ENCODE data around the gene EYA3.
A peak's percentile ranks its signal among the peaks of the same experiment; 100 is the strongest.

EYA3 gene

DNA sequence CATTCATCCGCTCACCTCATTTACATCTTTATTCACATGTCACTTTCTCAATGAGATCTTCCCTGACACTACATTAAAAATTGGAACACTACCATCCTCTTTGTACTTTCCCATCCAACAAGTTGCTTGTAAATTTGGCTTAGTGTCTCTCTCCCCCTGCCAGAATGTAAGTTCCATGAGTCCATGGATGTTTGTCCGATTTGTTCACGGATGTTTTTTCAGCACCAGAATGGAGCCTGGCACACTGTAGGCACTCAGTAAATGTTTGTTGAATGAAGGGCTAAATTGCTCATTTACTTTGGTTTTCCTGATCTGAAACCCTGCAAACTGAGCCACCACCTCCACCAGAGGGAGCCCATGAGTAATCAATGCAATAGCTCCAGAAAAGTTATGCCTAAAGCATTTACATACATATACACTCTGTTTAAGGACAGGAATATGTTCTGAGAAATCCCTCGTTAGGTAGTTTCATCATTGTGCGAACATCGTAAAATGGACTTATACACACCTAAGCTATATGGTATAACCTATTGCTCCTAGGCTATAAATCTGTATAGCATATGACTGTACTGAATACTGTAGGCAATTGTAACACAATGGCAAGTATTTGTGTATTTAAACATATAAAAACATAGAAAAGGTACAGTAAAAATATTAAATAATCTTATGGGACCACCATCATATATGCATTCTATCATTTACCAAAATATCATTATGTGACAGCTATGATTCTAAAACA, 2.8 kb upstream of the EYA3 start:
- peaks cover 6% of the 10 kb centered on the region for H3K27me3 ChIP-seq (ENCODE audit: insufficient read depth, low read length, poor library complexity)
- H3K9me3 ChIP-seq (ENCODE audit: insufficient read depth, low read length, severe bottlenecking): no peaks in the 10 kb centered on the region
- H3K4me2 ChIP-seq (ENCODE audit: insufficient read depth, low read length): no peak overlapping the region
- DNase-seq (peak; percentile 77), ATAC-seq (ENCODE audit: insufficient read depth, low read depth) (0 out of 3 replicates have a peak, but pooled peaks have one; percentile 18)
- no peak overlapping the region for H3K27ac ChIP-seq (ENCODE audit: low read length)
- peaks cover 22% of the 10 kb centered on the region for H3K4me1 ChIP-seq (ENCODE audit: insufficient read depth, low read length)
- peaks cover 22% of the 10 kb centered on the region for H3K79me2 ChIP-seq (ENCODE audit: insufficient read depth, low read length)
- TF ChIP-seq, protein P1, sequence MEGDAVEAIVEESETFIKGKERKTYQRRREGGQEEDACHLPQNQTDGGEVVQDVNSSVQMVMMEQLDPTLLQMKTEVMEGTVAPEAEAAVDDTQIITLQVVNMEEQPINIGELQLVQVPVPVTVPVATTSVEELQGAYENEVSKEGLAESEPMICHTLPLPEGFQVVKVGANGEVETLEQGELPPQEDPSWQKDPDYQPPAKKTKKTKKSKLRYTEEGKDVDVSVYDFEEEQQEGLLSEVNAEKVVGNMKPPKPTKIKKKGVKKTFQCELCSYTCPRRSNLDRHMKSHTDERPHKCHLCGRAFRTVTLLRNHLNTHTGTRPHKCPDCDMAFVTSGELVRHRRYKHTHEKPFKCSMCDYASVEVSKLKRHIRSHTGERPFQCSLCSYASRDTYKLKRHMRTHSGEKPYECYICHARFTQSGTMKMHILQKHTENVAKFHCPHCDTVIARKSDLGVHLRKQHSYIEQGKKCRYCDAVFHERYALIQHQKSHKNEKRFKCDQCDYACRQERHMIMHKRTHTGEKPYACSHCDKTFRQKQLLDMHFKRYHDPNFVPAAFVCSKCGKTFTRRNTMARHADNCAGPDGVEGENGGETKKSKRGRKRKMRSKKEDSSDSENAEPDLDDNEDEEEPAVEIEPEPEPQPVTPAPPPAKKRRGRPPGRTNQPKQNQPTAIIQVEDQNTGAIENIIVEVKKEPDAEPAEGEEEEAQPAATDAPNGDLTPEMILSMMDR (IDR thresholded peaks at IDR 0.05; ENCODE audit: borderline replicate concordance, extremely low read depth, low read length, poor library complexity, severe bottlenecking): peak; percentile 95
- TF ChIP-seq EZH2 (IDR thresholded peaks at IDR 0.05; ENCODE audit: borderline replicate concordance, low read depth, low read length, severe bottlenecking): no peak
- no peak overlapping the region for H3K4me3 ChIP-seq (ENCODE audit: low read depth in 1 of 2, low read length in 2 of 2)
- H2AFZ ChIP-seq (ENCODE audit: low read depth, low read length): peak overlapping the region; percentile 58; the same call in 1 of the 2 replicates
- H3K36me3 ChIP-seq (ENCODE audit: insufficient read depth, low read length): no peaks in the 10 kb centered on the region
- peaks cover 3% of the 10 kb centered on the region; the same call in 1 of the 2 replicates for H4K20me1 ChIP-seq (ENCODE audit: insufficient read depth, low read length)
- no peak overlapping the region for H3K9ac ChIP-seq (ENCODE audit: low read depth, low read length)

DNA sequence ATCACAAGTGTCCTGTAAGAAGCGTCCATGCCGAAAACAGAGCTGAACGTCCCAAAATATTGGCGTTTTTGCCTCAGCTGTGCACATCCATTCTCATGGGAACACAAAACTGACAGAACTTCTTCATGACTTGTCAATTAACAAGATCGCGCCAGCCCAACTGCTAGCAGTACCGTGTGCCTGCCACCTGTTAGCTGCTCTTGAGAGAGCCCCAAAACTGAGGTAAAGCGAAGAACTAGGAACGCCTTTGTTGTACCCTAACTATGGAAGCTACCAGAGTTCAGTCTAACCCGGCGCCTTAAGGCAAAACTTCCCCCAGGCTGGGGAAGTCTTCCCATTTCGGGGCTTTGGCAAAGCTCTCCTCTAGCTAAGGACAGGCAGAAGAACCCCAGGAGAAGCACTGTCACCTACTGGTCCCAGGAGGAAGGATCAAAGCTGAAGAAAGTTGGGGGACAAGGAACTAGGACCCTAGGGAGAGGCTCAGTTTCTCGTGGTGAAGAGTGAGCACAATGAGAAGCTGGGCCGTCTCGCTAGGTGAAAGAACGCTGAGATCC, 719 bp downstream of the EYA3 start:
- Histone ChIP-seq H3K79me2 (ENCODE audit: insufficient read depth, low read length) (peaks cover 55% of the 10 kb centered on the region), H3K27me3 (ENCODE audit: insufficient read depth, low read length, poor library complexity) (no peaks in the 10 kb centered on the region), H3K9me3 (ENCODE audit: insufficient read depth, low read length, severe bottlenecking) (no peaks in the 10 kb centered on the region), H3K4me2 (ENCODE audit: insufficient read depth, low read length) (peak overlapping the region; percentile 86), H2AFZ (ENCODE audit: low read depth, low read length) (peak overlapping the region; percentile 85), H3K9ac (ENCODE audit: low read depth, low read length) (peak overlapping the region; percentile 72), H3K27ac (ENCODE audit: low read length) (peak overlapping the region; percentile 92), H3K4me1 (ENCODE audit: insufficient read depth, low read length) (peaks cover 37% of the 10 kb centered on the region), H3K4me3 (ENCODE audit: low read depth in 1 of 2, low read length in 2 of 2) (peak overlapping the region; percentile 82 to 91), H3K36me3 (ENCODE audit: insufficient read depth, low read length) (no peaks in the 10 kb centered on the region), H4K20me1 (ENCODE audit: insufficient read depth, low read length) (peaks cover 3% of the 10 kb centered on the region; the same call in 1 of the 2 replicates)
- TF ChIP-seq, protein P1 (IDR thresholded peaks at IDR 0.05; ENCODE audit: borderline replicate concordance, extremely low read depth, low read length, poor library complexity, severe bottlenecking): peak; percentile 20
- TF ChIP-seq EZH2 (IDR thresholded peaks at IDR 0.05; ENCODE audit: borderline replicate concordance, low read depth, low read length, severe bottlenecking): no peak
- DNase-seq (peak; percentile 24), ATAC-seq (ENCODE audit: insufficient read depth, low read depth) (peak; percentile 3; the same call in 2 of the 3 replicates)

DNA sequence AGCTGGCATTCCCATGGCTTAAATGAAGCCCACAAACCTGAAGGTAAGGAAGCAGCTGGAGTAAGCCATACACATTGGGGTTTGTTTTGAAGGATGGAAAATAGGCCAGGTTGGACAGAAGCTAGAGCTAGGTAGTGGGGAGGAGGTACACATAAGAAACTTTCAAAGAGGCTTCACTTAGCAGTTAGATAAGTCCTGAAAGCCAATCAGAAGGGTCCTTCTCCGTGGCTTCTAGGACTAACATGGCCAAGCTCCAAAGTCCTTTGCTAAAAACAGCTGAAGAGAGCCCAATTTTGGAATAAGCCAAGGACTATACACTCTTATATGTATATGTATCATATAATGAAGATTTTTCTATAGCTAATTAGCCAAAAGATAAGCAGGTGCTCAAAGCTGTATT, 1.8 kb downstream of the EYA3 start:
- no peaks in the 10 kb centered on the region for H3K27me3 ChIP-seq (ENCODE audit: insufficient read depth, low read length, poor library complexity)
- H3K4me2 ChIP-seq (ENCODE audit: insufficient read depth, low read length): peak overlapping the region; percentile 86
- H3K36me3 ChIP-seq (ENCODE audit: insufficient read depth, low read length): no peaks in the 10 kb centered on the region
- ATAC-seq (ENCODE audit: insufficient read depth, low read depth) (no peak), DNase-seq (no peak)
- peaks cover 3% of the 10 kb centered on the region; the same call in 1 of the 2 replicates for H4K20me1 ChIP-seq (ENCODE audit: insufficient read depth, low read length)
- no peaks in the 10 kb centered on the region for H3K9me3 ChIP-seq (ENCODE audit: insufficient read depth, low read length, severe bottlenecking)
- peaks cover 66% of the 10 kb centered on the region for H3K79me2 ChIP-seq (ENCODE audit: insufficient read depth, low read length)
- peak overlapping the region in 1 of 2 experiments; percentile 35; a peak in 2 of 4 replicates for H3K4me3 ChIP-seq (ENCODE audit: low read depth in 1 of 2, low read length in 2 of 2)
- no peak overlapping the region for H2AFZ ChIP-seq (ENCODE audit: low read depth, low read length)
- H3K9ac ChIP-seq (ENCODE audit: low read depth, low read length): peak overlapping the region; percentile 72; the same call in 1 of the 2 replicates
- H3K4me1 ChIP-seq (ENCODE audit: insufficient read depth, low read length): peaks cover 37% of the 10 kb centered on the region
- TF ChIP-seq EZH2 (IDR thresholded peaks at IDR 0.05; ENCODE audit: borderline replicate concordance, low read depth, low read length, severe bottlenecking): no peak
- TF ChIP-seq, protein P1 (IDR thresholded peaks at IDR 0.05; ENCODE audit: borderline replicate concordance, extremely low read depth, low read length, poor library complexity, severe bottlenecking): no peak
- H3K27ac ChIP-seq (ENCODE audit: low read length): no peak overlapping the region

Data from DND-41 (cell line).